ENCODE measurements around the gene ZNF384.

The ZNF384 gene

DNA sequence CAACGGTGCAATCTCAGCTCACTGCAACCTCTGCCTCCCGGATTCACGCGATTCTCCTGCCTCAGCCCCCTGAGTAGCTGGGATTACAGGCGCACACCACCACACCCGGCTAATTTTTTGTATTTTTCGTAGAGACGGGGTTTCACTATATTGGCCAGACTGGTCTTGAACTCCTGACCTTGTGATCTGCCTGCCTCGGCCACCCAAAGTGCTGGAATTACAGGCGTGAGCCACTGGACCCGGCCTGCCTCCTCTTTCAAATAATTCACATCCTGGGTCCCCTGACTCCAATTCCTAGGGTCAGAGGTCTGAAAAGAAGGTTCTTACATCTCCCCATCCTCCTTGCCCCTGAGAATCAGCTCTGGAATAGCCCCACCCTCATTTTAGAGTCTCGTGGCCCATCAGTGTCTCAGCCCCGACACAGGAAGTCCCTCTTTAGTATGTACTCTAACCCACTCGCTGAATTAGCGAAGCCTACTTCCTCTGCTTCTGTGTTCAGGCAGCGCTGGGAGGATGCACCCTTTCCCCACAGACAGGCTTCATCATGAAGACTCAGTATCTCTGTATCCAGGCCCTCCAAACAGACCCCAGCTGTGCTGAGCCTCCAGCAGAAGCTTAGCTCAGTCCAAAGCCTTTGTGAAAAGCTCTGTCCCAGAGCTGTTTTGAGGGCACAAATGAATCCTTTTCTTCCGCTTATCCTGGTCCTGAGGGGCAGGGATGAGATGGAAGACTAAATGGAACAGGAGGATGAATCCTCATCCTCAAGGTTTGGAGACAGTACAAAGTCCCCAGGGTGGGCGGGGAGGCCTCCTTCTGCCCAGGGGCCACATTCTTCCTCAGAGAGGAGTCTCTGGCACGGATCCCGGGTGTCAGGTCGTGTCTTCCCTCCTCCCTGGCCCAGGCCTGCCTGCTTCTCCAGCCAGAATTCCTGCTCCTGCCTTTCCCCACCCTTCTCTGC lies 56.9 kb downstream of the ZNF384 start:
- peak; percentile 28 for DNase-seq (ENCODE audit: low spot score)
- ChIA-PET CTCF (no interaction called here), POLR2A (ENCODE audit: low non-redundant PET) (no interaction called here)
- TF ChIP-seq, protein P1, sequence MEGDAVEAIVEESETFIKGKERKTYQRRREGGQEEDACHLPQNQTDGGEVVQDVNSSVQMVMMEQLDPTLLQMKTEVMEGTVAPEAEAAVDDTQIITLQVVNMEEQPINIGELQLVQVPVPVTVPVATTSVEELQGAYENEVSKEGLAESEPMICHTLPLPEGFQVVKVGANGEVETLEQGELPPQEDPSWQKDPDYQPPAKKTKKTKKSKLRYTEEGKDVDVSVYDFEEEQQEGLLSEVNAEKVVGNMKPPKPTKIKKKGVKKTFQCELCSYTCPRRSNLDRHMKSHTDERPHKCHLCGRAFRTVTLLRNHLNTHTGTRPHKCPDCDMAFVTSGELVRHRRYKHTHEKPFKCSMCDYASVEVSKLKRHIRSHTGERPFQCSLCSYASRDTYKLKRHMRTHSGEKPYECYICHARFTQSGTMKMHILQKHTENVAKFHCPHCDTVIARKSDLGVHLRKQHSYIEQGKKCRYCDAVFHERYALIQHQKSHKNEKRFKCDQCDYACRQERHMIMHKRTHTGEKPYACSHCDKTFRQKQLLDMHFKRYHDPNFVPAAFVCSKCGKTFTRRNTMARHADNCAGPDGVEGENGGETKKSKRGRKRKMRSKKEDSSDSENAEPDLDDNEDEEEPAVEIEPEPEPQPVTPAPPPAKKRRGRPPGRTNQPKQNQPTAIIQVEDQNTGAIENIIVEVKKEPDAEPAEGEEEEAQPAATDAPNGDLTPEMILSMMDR (conservative IDR thresholded peaks at IDR 0.05; ENCODE audit: low read depth) = no peak
- H3K27ac ChIP-seq = peak overlapping the region; percentile 94

DNA sequence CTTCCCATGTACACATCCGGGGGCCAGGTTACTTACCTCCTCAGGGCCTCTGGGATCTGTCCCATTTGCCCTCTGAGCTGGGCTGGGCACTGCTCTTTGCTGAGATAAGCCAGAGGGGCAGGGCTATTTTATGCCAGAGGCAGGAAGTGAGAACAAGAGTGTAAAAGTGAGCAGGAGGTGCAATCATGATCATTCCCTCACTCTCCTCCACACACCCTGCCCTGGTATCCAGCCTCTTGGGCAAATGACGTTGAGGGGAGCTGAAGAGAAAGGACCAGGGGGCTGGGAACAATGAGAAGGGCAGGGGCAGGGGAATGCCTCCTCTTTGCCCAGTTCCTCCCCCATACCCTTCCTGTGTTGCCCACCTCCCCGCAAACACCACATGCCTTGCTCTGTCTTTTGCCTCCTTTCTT lies 57.6 kb downstream of the ZNF384 start:
- ChIA-PET CTCF (no interaction called here), POLR2A (ENCODE audit: low non-redundant PET) (no interaction called here)
- peak overlapping the region; percentile 94 for H3K27ac ChIP-seq
- no peak for DNase-seq (ENCODE audit: low spot score)
- TF ChIP-seq, protein P1 (conservative IDR thresholded peaks at IDR 0.05; ENCODE audit: low read depth) = no peak

DNA sequence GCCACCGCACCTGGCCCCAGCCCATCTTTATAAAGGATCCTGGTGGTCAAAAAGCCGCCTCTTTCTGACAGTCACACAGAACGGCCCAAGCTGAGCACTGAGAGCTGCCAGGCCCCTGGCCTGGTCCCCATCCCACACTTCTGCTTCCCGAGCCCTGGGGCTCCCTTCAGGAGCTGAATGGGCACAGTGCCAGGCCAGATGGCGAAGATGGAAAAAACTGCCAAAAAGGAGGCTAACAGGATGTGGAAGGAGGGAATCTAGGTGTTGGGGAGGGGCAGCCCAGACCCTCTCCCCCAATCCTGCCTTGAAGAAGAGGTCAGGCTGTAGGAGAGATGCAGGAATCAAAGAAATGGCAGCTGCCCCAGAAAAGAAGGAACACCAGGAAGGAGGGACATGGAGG lies 58.4 kb downstream of the ZNF384 start:
- no peak for DNase-seq (ENCODE audit: low spot score)

DNA sequence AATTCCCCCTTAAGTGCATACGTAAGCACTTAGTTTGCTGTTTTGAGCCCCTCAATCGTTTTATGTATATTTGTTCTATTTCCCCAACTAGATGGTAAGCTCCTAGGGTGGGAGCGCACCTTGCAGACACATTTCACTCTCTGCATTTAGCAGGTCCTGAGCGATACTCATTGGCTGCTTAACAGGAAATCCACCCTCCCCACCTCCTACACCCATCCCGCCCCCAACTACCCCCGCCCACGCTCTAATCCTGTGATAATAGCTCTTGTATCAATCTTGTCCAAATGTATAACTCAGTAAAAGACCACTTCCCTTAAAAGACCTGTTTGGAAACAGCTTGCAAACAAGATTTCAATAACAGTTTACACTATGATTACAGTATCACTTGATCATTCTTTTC lies 61.6 kb downstream of the ZNF384 start:
- CTCF ChIA-PET = no interaction called here
- POLR2A ChIA-PET (ENCODE audit: low non-redundant PET) = no interaction called here
- TF ChIP-seq, protein P1 (conservative IDR thresholded peaks at IDR 0.05; ENCODE audit: low read depth) = no peak
- DNase-seq (ENCODE audit: low spot score) = no peak
- no peak overlapping the region for H3K27ac ChIP-seq

More for the DNA sequence above, 58.4 kb downstream of the ZNF384 start:
- H3K27ac ChIP-seq = peak overlapping the region; percentile 94
- TF ChIP-seq, protein P1 (conservative IDR thresholded peaks at IDR 0.05; ENCODE audit: low read depth) = no peak
- ChIA-PET CTCF (no interaction called here), POLR2A (ENCODE audit: low non-redundant PET) (no interaction called here)

DNA sequence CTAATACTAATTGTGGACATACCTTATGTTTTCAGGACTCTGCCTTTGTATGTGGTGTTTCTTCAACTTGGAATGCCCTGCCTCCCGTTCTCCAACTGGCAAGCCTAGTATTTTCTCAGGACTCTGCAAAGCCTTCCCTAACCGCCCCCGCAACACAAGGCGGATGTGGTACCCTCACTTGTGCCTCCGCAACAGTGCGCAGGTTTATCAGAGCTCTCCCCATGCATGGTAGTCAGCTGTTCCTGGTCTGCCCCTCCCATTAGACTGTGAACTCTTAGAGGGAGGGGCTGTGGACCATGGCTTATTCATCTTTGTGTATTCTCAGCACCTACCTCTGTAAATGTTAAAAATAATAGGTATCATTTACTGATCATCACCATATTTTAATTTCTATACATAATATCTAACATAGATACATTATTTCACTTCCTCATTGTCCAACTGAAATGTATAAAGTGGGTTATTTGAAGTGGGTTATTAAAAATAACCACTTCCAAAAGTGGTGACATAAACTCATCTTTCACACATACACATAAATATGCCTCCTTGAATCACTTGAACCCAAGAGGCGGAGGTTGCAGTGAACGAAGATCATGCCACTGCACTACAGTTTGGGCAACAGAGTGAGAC lies 62.4 kb downstream of the ZNF384 start:
- POLR2A ChIA-PET (ENCODE audit: low non-redundant PET) = no interaction called here
- no peak for DNase-seq (ENCODE audit: low spot score)
- CTCF ChIA-PET = no interaction called here
- TF ChIP-seq, protein P1 (conservative IDR thresholded peaks at IDR 0.05; ENCODE audit: low read depth) = no peak
- H3K27ac ChIP-seq = no peak overlapping the region

DNA sequence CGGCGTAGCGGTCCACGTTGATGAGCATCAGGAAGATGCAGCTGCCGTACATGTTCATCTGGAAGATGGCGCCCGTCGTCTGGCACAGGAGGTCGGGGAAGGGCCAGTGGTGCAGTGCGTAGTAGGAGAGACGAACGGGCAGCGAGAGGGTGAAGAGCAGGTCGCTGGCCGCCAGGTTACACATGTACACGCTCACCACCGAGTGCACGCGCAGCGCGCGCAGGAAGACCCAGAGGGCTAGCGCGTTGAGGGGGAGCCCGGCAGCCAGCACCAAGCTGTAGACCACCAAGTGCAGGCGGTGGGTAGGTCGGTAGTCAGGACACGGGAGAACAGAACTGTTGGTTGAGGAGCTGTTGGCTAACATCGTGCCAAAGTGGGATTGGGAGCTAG lies 68.3 kb downstream of the ZNF384 start:
- CTCF ChIA-PET = interaction anchor here (0.6 to 0.7 kb wide), 2 partner anchors 41 to 68 kb away, joined by 4 read pairs; no protein-coding TSS in a partner anchor
- no peak overlapping the region for H3K27ac ChIP-seq
- POLR2A ChIA-PET (ENCODE audit: low non-redundant PET) = interaction anchor here (0.5 to 0.6 kb wide), 2 partner anchors 13 to 1398 kb away, joined by 3 read pairs; no protein-coding TSS in a partner anchor
- TF ChIP-seq, protein P1 (conservative IDR thresholded peaks at IDR 0.05; ENCODE audit: low read depth) = no peak
- DNase-seq (ENCODE audit: low spot score) = no peak

Data from RWPE1 (cell line).